Vagina (tissue), 2 donors: ENCODE results near the gene SDK2.

ENCODE experiments used
- CTCF ChIP-seq, 3 experiments: fragments of 450-650 bp in 2 of 3; fragments of 200-600 bp in 1 of 3; sonication (generic) in 1 of 3; IDR thresholded peaks; one replicate each; pipeline ENCODE4 v1.5.1; 2017 to 2019; ENCODE audit warnings: antibody characterized with exemption in 3 of 3, mild to moderate bottlenecking in 2 of 3, moderate library complexity in 2 of 3
- POLR2A ChIP-seq, 2 donors: fragments of 450-650 bp; IDR thresholded peaks; one replicate each; pipeline ENCODE4 v1.6.1; 2017; ENCODE audit warnings: antibody characterized with exemption in 2 of 2, mild to moderate bottlenecking in 2 of 2, moderate library complexity in 2 of 2

- TF ChIP-seq POLR2A (IDR thresholded peaks at IDR 0.05): no peak
- no peak for TF ChIP-seq CTCF (IDR thresholded peaks at IDR 0.05)
Measured at GRCh38 chr17:73364155-73364522, 280.1 kb downstream of the SDK2 start.
